ENCODE data around the gene ALMS1.
"Not testable (repeated sequence)": the region's sequence is repeated elsewhere in the genome, so short reads cannot be mapped to it uniquely, and the experiment has no call there.

Gene ALMS1

GRCh38 chr2:73582364-73582763, 196.7 kb downstream of the ALMS1 start:
- no peak for DNase-seq (ENCODE audit: low spot score)
- in situ Hi-C loops (cut with MboI; ENCODE audit: low sequenced_read_pairs, unreplicated experiment): no loop called here
- no peak for TF ChIP-seq CTCF (IDR thresholded peaks at IDR 0.05; ENCODE audit: borderline replicate concordance, control extremely low read depth, extremely low read depth, insufficient read depth, missing control alignments)

GRCh38 chr2:73588177-73588576, 202.5 kb downstream of the ALMS1 start:
- in situ Hi-C loops (cut with MboI; ENCODE audit: low sequenced_read_pairs, unreplicated experiment): no loop called here
- no peak for DNase-seq (ENCODE audit: low spot score)

GRCh38 chr2:73593680-73594079, 208.0 kb downstream of the ALMS1 start:
- TF ChIP-seq CTCF (IDR thresholded peaks at IDR 0.05; ENCODE audit: borderline replicate concordance, control extremely low read depth, extremely low read depth, insufficient read depth, missing control alignments): no peak
- DNase-seq (ENCODE audit: low spot score): no peak
- in situ Hi-C loops (cut with MboI; ENCODE audit: low sequenced_read_pairs, unreplicated experiment): no loop called here

More at GRCh38 chr2:73588177-73588576, 202.5 kb downstream of the ALMS1 start:
- TF ChIP-seq CTCF (IDR thresholded peaks at IDR 0.05; ENCODE audit: borderline replicate concordance, control extremely low read depth, extremely low read depth, insufficient read depth, missing control alignments): no peak

GRCh38 chr2:73594251-73594650, 208.6 kb downstream of the ALMS1 start:
- no peak for DNase-seq (ENCODE audit: low spot score)

GRCh38 chr2:73601780-73602179, 216.1 kb downstream of the ALMS1 start:
- in situ Hi-C loops (cut with MboI; ENCODE audit: low sequenced_read_pairs, unreplicated experiment): no loop called here
- no peak for DNase-seq (ENCODE audit: low spot score)
- no peak for TF ChIP-seq CTCF (IDR thresholded peaks at IDR 0.05; ENCODE audit: borderline replicate concordance, control extremely low read depth, extremely low read depth, insufficient read depth, missing control alignments)

More at GRCh38 chr2:73594251-73594650, 208.6 kb downstream of the ALMS1 start:
- no peak for TF ChIP-seq CTCF (IDR thresholded peaks at IDR 0.05; ENCODE audit: borderline replicate concordance, control extremely low read depth, extremely low read depth, insufficient read depth, missing control alignments)
- in situ Hi-C loops (cut with MboI; ENCODE audit: low sequenced_read_pairs, unreplicated experiment): no loop called here

- DNase-seq (ENCODE audit: low spot score); in situ Hi-C loops (cut with MboI; ENCODE audit: low sequenced_read_pairs, unreplicated experiment): not testable (repeated sequence)
- peak; percentile 24 for TF ChIP-seq CTCF (IDR thresholded peaks at IDR 0.05; ENCODE audit: borderline replicate concordance, control extremely low read depth, extremely low read depth, insufficient read depth, missing control alignments)
These were observed 217.5 kb downstream of the ALMS1 start for GRCh38 chr2:73603099-73603588.

GRCh38 chr2:73604589-73604988, 219.0 kb downstream of the ALMS1 start:
- in situ Hi-C loops (cut with MboI; ENCODE audit: low sequenced_read_pairs, unreplicated experiment); DNase-seq (ENCODE audit: low spot score): not testable (repeated sequence)
